ENCODE measurements around the gene PIGK.

PIGK gene

DNA sequence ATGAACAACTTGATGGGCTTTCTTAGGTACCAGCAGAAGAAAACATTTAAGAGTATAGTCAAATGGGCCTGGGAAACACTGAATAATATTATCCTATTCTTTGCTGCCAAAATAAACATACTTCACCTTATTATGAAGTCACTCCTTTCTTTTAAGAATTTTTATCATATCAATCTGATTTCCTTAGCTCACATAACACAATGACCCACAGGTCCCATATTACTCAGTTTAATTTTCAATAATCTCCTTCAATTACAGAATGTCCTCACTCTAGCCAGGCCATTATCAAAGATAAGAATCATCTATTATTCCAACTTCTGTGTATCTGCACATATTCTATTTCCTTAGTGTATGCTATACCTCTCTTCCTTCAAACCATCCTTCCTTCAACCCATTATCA lies 63.0 kb downstream of the PIGK start:
- ChIA-PET CTCF (no interaction called here), POLR2A (no interaction called here)
- TF ChIP-seq, protein P1, sequence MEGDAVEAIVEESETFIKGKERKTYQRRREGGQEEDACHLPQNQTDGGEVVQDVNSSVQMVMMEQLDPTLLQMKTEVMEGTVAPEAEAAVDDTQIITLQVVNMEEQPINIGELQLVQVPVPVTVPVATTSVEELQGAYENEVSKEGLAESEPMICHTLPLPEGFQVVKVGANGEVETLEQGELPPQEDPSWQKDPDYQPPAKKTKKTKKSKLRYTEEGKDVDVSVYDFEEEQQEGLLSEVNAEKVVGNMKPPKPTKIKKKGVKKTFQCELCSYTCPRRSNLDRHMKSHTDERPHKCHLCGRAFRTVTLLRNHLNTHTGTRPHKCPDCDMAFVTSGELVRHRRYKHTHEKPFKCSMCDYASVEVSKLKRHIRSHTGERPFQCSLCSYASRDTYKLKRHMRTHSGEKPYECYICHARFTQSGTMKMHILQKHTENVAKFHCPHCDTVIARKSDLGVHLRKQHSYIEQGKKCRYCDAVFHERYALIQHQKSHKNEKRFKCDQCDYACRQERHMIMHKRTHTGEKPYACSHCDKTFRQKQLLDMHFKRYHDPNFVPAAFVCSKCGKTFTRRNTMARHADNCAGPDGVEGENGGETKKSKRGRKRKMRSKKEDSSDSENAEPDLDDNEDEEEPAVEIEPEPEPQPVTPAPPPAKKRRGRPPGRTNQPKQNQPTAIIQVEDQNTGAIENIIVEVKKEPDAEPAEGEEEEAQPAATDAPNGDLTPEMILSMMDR (IDR thresholded peaks at IDR 0.05; ENCODE audit: insufficient read depth, low read length, missing control alignments) = no peak
- DNase-seq (ENCODE audit: low read depth, low spot score) = no peak
- no peak overlapping the region for H3K4me3 ChIP-seq (ENCODE audit: low read depth, low read length)

DNA sequence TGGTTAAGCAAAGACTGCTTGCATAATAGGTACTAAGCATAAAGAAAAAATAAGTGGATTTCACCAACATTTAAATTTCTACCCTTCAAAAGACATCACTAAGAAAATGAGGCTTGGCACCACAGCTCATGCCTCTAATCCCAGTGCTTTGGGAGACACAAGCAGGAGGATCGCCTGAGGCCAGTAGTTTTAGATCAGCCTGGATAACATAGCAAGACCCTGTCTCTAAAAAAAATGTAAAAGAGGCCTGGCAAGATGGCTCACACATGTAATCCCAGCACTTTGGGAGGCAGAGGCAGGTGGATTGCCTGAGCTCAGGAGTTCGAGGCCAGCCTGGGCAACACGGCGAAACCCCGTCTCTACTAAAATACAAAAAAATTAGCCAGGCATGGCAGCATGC lies 73.0 kb downstream of the PIGK start:
- TF ChIP-seq, protein P1 (IDR thresholded peaks at IDR 0.05; ENCODE audit: insufficient read depth, low read length, missing control alignments) = no peak
- no peak for DNase-seq (ENCODE audit: low read depth, low spot score)
- no peak overlapping the region for H3K4me3 ChIP-seq (ENCODE audit: low read depth, low read length)
- CTCF ChIA-PET = interaction anchor here (0.9 to 10.3 kb wide), 6 partner anchors 357 to 993 kb away, joined by 3 to 107 read pairs (median 4); partner anchors contain the start of gene ZZZ3
- POLR2A ChIA-PET = no interaction called here

DNA sequence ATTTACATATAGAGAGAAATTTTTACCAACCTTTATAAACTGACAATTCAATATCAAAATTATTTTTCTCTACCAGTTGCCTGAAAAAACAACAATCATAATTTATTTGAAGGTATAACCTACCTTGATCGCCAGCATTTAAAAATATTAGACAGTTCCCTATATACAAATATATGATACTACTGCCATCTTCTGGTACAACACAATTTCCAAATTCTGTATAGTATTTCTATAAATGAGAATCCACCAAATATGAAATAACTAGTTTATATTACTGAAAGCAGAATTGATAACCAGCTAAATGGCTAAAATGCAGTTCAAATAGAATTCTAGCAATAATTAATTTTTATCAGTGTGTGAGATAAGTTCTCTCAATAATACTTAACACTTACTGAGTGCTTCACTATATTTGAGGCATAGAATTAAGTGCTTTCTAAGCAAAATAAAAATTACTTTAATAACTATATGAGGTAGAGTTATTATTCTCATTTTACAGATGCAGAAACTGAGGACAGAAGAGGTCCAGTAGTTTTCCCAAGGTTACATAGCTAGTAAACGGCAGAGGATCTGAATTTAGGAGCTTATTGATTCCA lies 75.6 kb downstream of the PIGK start:
- ChIA-PET CTCF (interaction anchor here (1.0 to 10.3 kb wide), 6 partner anchors 9 to 990 kb away, joined by 4 to 107 read pairs (median 6); no protein-coding TSS in a partner anchor), POLR2A (no interaction called here)
- no peak overlapping the region for H3K4me3 ChIP-seq (ENCODE audit: low read depth, low read length)
- TF ChIP-seq, protein P1 (IDR thresholded peaks at IDR 0.05; ENCODE audit: insufficient read depth, low read length, missing control alignments) = no peak
- DNase-seq (ENCODE audit: low read depth, low spot score) = no peak

DNA sequence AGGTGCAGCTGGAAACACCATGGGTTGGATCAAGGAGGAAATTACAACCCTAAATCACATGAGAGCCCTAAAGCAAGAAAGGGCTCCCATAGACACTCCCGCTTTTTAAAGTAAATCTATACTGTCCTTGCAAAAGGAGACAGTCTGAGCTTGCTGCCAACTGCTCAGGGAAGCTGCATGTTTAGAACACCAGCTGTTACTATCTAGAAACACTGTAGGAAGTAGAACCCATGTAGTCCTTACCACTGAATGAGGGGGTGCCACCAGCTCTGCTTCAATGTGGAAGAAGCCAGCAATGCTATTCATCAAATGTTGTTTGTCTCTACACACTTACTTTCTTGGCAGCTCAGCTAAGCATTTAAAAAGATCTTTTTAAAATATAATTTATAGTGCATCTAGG lies 79.8 kb downstream of the PIGK start:
- no peak overlapping the region for H3K4me3 ChIP-seq (ENCODE audit: low read depth, low read length)
- ChIA-PET POLR2A (interaction anchor here (0.5 kb wide), 1 partner anchor 1227 kb away, joined by 3 read pairs; no protein-coding TSS in a partner anchor), CTCF (interaction anchor here (0.6 to 10.3 kb wide), 4 partner anchors 193 to 986 kb away, joined by 3 to 107 read pairs (median 17); no protein-coding TSS in a partner anchor)
- TF ChIP-seq, protein P1 (IDR thresholded peaks at IDR 0.05; ENCODE audit: insufficient read depth, low read length, missing control alignments) = no peak
- no peak for DNase-seq (ENCODE audit: low read depth, low spot score)

DNA sequence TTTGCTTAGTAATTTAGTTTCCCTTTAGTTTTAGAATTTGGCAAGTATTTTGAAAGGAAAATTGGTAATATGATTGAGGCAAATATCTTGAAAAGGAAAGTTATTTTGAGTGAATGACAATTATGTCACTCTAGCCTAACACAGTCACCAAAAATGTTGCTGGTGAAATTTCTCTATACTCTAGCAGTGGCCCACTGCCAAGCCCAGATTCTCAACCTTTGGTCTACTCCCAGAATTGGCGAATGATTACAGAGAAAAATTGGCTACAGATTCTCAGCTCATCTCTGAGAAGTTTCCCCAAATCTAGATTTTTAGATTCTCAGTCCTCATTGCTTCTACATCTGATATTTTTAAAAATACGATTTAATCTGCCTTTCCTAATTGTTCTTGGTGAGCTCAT lies 84.9 kb downstream of the PIGK start:
- H3K4me3 ChIP-seq (ENCODE audit: low read depth, low read length) = no peak overlapping the region
- CTCF ChIA-PET = interaction anchor here (1.0 to 1.9 kb wide), 3 partner anchors 10 to 982 kb away, joined by 3 to 5 read pairs (median 4); no protein-coding TSS in a partner anchor
- POLR2A ChIA-PET = no interaction called here
- no peak for DNase-seq (ENCODE audit: low read depth, low spot score)
- TF ChIP-seq, protein P1 (IDR thresholded peaks at IDR 0.05; ENCODE audit: insufficient read depth, low read length, missing control alignments) = no peak

DNA sequence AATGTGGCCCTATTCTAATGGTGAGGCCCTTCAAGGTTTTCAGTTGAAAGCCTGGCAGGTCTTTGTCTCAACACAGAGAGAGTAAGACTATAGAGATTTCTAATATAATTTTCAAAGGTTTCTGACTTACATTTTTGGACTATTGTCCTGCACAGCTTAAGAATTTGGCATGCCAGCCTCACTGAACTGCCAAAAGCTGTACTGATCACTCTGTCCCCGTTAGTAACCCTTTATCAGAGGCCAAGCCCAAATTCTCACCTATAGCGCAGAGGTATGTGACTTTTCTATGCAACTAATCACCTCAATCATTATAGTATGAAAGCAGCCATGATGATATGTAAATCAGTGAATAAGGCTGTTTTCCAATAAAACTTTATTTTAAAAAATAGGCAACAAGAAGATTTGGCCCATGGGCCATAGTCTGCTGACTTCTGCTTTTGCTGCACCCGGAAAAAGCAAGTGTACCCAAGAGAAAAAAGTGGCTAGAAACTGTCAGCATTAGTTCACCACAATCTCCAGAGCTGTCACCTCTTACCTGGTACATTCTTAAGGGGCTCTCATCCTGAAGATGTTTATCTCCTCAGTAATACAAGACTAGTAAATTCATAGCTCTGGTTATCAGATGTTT lies 85.4 kb downstream of the PIGK start:
- POLR2A ChIA-PET = no interaction called here
- TF ChIP-seq, protein P1 (IDR thresholded peaks at IDR 0.05; ENCODE audit: insufficient read depth, low read length, missing control alignments) = no peak
- CTCF ChIA-PET = interaction anchor here (0.9 to 1.9 kb wide), 4 partner anchors 8 to 982 kb away, joined by 3 to 5 read pairs (median 4); no protein-coding TSS in a partner anchor
- no peak for DNase-seq (ENCODE audit: low read depth, low spot score)
- no peak overlapping the region for H3K4me3 ChIP-seq (ENCODE audit: low read depth, low read length)
